Tibial nerve (tissue), 4 donors: Measurements from ENCODE around the gene CCDC24.

Source experiments
- EP300 ChIP-seq, 2 donors: sonication (generic); formaldehyde crosslinking; IDR thresholded peaks; one replicate each; pipeline ENCODE4 v1.6.1; 2017; ENCODE audit warnings: antibody characterized with exemption in 2 of 2, mild to moderate bottlenecking in 1 of 2
- POLR2A ChIP-seq, 2 donors: fragments of 450-650 bp; IDR thresholded peaks; one replicate each; pipeline ENCODE4 v1.6.1; 2017; ENCODE audit warnings: antibody characterized with exemption in 2 of 2, mild to moderate bottlenecking in 2 of 2, moderate library complexity in 2 of 2
- TF ChIP-seq, protein P1 (sequence below), 5 experiments: fragments of 200-600 bp in 3 of 5; fragments of 450-650 bp in 2 of 5; sonication (generic) in 3 of 5; IDR thresholded peaks; one replicate each; pipeline ENCODE4 v1.5.1; 2016 to 2019; ENCODE audit warnings: antibody characterized with exemption in 5 of 5, mild to moderate bottlenecking in 3 of 5, moderate library complexity in 2 of 5

DNA sequence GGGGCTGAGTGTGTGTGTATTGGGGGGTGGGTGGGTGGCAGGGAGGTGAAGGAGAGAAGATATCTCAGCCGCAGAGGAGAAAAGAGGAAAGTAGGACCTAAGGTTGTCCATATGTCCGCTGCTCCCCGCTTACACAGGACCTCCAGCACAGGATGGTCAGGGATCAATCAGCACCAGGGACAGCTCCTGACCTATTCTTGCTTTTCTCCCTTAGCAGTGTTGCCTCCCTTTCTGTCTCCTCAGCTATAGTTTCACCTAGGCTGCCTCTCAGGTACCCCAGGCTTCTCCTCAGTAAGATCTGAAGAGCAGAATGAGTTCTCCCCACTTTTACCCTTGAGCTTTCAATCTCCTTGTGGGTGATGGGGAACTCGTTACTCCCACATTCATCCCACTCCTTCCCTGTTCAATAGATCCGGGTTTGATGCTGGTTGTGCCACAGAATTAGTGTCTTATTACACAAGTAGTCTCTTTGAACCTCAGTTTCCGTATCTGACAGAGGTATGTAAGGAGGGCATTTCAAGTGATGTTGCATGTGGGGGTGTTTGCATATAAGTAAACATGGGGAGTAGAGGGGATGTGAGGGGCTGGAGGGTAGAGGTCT lies 23.0 kb upstream of the CCDC24 start:
- TF ChIP-seq POLR2A (IDR thresholded peaks at IDR 0.05) = no peak
- TF ChIP-seq, protein P1, sequence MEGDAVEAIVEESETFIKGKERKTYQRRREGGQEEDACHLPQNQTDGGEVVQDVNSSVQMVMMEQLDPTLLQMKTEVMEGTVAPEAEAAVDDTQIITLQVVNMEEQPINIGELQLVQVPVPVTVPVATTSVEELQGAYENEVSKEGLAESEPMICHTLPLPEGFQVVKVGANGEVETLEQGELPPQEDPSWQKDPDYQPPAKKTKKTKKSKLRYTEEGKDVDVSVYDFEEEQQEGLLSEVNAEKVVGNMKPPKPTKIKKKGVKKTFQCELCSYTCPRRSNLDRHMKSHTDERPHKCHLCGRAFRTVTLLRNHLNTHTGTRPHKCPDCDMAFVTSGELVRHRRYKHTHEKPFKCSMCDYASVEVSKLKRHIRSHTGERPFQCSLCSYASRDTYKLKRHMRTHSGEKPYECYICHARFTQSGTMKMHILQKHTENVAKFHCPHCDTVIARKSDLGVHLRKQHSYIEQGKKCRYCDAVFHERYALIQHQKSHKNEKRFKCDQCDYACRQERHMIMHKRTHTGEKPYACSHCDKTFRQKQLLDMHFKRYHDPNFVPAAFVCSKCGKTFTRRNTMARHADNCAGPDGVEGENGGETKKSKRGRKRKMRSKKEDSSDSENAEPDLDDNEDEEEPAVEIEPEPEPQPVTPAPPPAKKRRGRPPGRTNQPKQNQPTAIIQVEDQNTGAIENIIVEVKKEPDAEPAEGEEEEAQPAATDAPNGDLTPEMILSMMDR (IDR thresholded peaks at IDR 0.05) = no peak
- no peak for TF ChIP-seq EP300 (IDR thresholded peaks at IDR 0.05)
